OCI-LY7 (cell line): ENCODE data around the gene RBM38. TPM values are rescaled to one million over a fixed set of nuclear protein-coding genes. Genes with fewer than 3 reads are reported as not detected.

Experiments used
- BruUV-seq: library from RNA; stranded (reverse); fragments of 400-500 nt; replicated peaks from 2 replicates; lab custom pipeline; 2021; lab: Mats Ljungman, UMichigan
- CTCF ChIA-PET: fragments of 300-600 bp; sonication (Branson Sonifier 250); formaldehyde crosslinking; loops from one replicate; lab custom pipeline; 2022; ENCODE audit warnings: antibody characterized with exemption; ENCODE audit not compliant: unreplicated experiment; lab: Charles Lee
- POLR2A ChIA-PET: fragments of 300-600 bp; sonication (Branson Sonifier 250); formaldehyde crosslinking; loops from one replicate; lab custom pipeline; 2022; ENCODE audit warnings: antibody characterized with exemption; lab: Charles Lee
- DNase-seq: peaks from one replicate; pipeline ENCODE4 v3.0.0-alpha.2; 2015; ENCODE audit warnings: low spot score
- H2AFZ ChIP-seq: fragments of 200-600 bp; sonication (generic), shearing (Covaris generic); 2 replicates; pipeline ENCODE4 v1.6.1; 2014; ENCODE audit warnings: mild to moderate bottlenecking, antibody characterized with exemption, low read length, moderate library complexity
- H3K27ac ChIP-seq: fragments of 200-600 bp; sonication (generic); 2 replicates; pipeline ENCODE4 v1.5.1; 2014; ENCODE audit warnings: mixed run types, low read depth, mild to moderate bottlenecking, moderate library complexity, low read length, inconsistent platforms; ENCODE audit not compliant: poor library complexity, severe bottlenecking
- H3K36me3 ChIP-seq: fragments of 200-600 bp; sonication (generic); 2 replicates; pipeline ENCODE4 v1.6.1; 2014; ENCODE audit warnings: mild to moderate bottlenecking, antibody characterized with exemption, low read length, moderate library complexity, mixed read lengths; ENCODE audit not compliant: insufficient read depth
- H3K4me1 ChIP-seq: fragments of 200-600 bp; sonication (generic); 2 replicates; pipeline ENCODE4 v1.5.1; 2014; ENCODE audit warnings: mild to moderate bottlenecking, low read length; ENCODE audit not compliant: insufficient read depth, poor library complexity, severe bottlenecking
- H3K4me2 ChIP-seq: fragments of 200-600 bp; sonication (generic); 2 replicates; pipeline ENCODE4 v1.6.1; 2014; ENCODE audit warnings: mild to moderate bottlenecking, low read length
- H3K4me3 ChIP-seq: fragments of 200-600 bp; sonication (generic); 2 replicates; pipeline ENCODE4 v1.5.1; 2014; ENCODE audit warnings: mild to moderate bottlenecking, low read depth, low read length; ENCODE audit not compliant: poor library complexity, severe bottlenecking
- H3K79me2 ChIP-seq: fragments of 200-600 bp; sonication (generic); 2 replicates; pipeline ENCODE4 v1.6.1; 2016; ENCODE audit warnings: low read depth, mild to moderate bottlenecking, low read length, moderate library complexity, mixed read lengths; ENCODE audit not compliant: insufficient read depth
- H3K9me2 ChIP-seq: fragments of 200-600 bp; sonication (generic); 2 replicates; pipeline ENCODE4 v1.6.1; 2016; ENCODE audit warnings: mild to moderate bottlenecking, low read length, mixed read lengths; ENCODE audit not compliant: insufficient read depth
- H3K9me3 ChIP-seq: fragments of 200-600 bp; sonication (generic); 2 replicates; pipeline ENCODE4 v1.6.1; 2014; ENCODE audit warnings: mild to moderate bottlenecking, mixed run types, low read length, mixed read lengths
- H4K20me1 ChIP-seq: fragments of 200-600 bp; sonication (generic); 2 replicates; pipeline ENCODE4 v1.6.1; 2014; ENCODE audit warnings: mild to moderate bottlenecking, antibody characterized with exemption, low read length, moderate library complexity, mixed read lengths; ENCODE audit not compliant: insufficient read depth
- CTCF ChIP-seq: fragments of 200-600 bp; sonication (generic); conservative IDR thresholded peaks from 2 replicates; pipeline ENCODE4 v1.5.1; 2014; ENCODE audit warnings: mild to moderate bottlenecking, antibody characterized with exemption, low read length, moderate library complexity, mixed read lengths
- EZH2phosphoT487 ChIP-seq: fragments of 200-600 bp; sonication (generic); IDR thresholded peaks from 2 replicates; pipeline ENCODE4 v1.6.1; 2018; ENCODE audit warnings: low read depth, borderline replicate concordance, mild to moderate bottlenecking, mixed run types, antibody characterized with exemption, low read length, moderate library complexity, mixed read lengths
- intact Hi-C: fragments of 100-400 bp; cut with micrococcal nuclease; formaldehyde crosslinking; loops from one replicate; pipeline ENCODE4 v1.10.0; 2022; ENCODE audit not compliant: unreplicated experiment
- total RNA-seq, 2 experiments: library from RNA; depleted of rRNA in 1 of 2; stranded (reverse); fragments of >200 nt in 1 of 2; shearing (Covaris generic) in 1 of 2; gene quantifications; 2 replicates each; pipeline ENCODE4 v1.2.3, GENCODE V29; 2014 to 2022

RBM38 gene
- total RNA-seq, 2 experiments from 2014 or later = 119 to 174 TPM

GRCh38 chr20:57395111-57395966 is 4.1 kb downstream of the RBM38 start:
- no TSS peak for BruUV-seq
- DNase-seq = no peak
- H3K4me2 ChIP-seq = peak overlapping the region; percentile 91
- peaks cover 80% of the 10 kb centered on the region for H3K79me2 ChIP-seq
- H3K27ac ChIP-seq = peak overlapping the region; percentile 97
- peak overlapping the region; percentile 99 for H3K4me3 ChIP-seq
- H4K20me1 ChIP-seq = peaks cover 22% of the 10 kb centered on the region
- POLR2A ChIA-PET = interaction anchor here (1.1 kb wide), 1 partner anchor 86 kb away, joined by 4 read pairs; no protein-coding TSS in a partner anchor
- no peak overlapping the region for H2AFZ ChIP-seq
- TF ChIP-seq EZH2phosphoT487 (no peak), CTCF (no peak)
- H3K9me2 ChIP-seq = no peaks in the 10 kb centered on the region
- peaks cover 79% of the 10 kb centered on the region for H3K36me3 ChIP-seq
- intact Hi-C loops = loop anchor here (10.0 kb wide), 1 partner anchor 1769 kb away; the partner anchor contains the start of gene ZNF831
- no peaks in the 10 kb centered on the region for H3K9me3 ChIP-seq
- peaks cover 82% of the 10 kb centered on the region for H3K4me1 ChIP-seq
- CTCF ChIA-PET = interaction anchor here (0.6 kb wide), 1 partner anchor 40 kb away, joined by 3 read pairs; no protein-coding TSS in a partner anchor

GRCh38 chr20:57396212-57396983 is 5.2 kb downstream of the RBM38 start:
- Histone ChIP-seq H3K9me3 (no peaks in the 10 kb centered on the region), H3K4me1 (peaks cover 85% of the 10 kb centered on the region), H3K4me2 (peak overlapping the region; percentile 91), H3K79me2 (peaks cover 91% of the 10 kb centered on the region), H2AFZ (no peak overlapping the region), H3K36me3 (peaks cover 89% of the 10 kb centered on the region), H3K27ac (peak overlapping the region; percentile 97), H3K4me3 (peak overlapping the region; percentile 99), H4K20me1 (peaks cover 24% of the 10 kb centered on the region), H3K9me2 (no peaks in the 10 kb centered on the region)
- ChIA-PET CTCF (interaction anchor here (0.6 to 1.9 kb wide), 2 partner anchors 39 to 77 kb away, joined by 3 to 6 read pairs; no protein-coding TSS in a partner anchor), POLR2A (interaction anchor here (1.1 to 2.0 kb wide), 2 partner anchors 54 to 85 kb away, joined by 4 to 6 read pairs; no protein-coding TSS in a partner anchor)
- intact Hi-C loops = loop anchor here (10.0 kb wide), 1 partner anchor 1768 kb away; the partner anchor contains the start of gene ZNF831
- TF ChIP-seq EZH2phosphoT487 (no peak), CTCF (no peak)
- DNase-seq = no peak
- no TSS peak for BruUV-seq
